Endothelial cell (in vitro differentiated cells): ENCODE measurements around the gene ABLIM1. TPM values are rescaled to one million over a fixed set of nuclear protein-coding genes. Genes with fewer than 3 reads are reported as not detected.

ENCODE experiments used
- DNase-seq: peaks from one replicate; pipeline ENCODE4 v3.0.0; 2021; ENCODE audit warnings: low spot score
- H3K27ac Mint-ChIP-seq: one replicate; pipeline ENCODE4 v1.8.0; 2021; ENCODE audit warnings: mixed read lengths, inconsistent platforms; ENCODE audit not compliant: unreplicated experiment
- H3K27me3 Mint-ChIP-seq: one replicate; pipeline ENCODE4 v1.8.0; 2021; ENCODE audit warnings: mild to moderate bottlenecking, moderate library complexity, mixed read lengths, inconsistent platforms; ENCODE audit not compliant: unreplicated experiment
- H3K36me3 Mint-ChIP-seq: one replicate; pipeline ENCODE4 v1.8.0; 2021; ENCODE audit warnings: mild to moderate bottlenecking, low read depth, mixed read lengths, inconsistent platforms; ENCODE audit not compliant: unreplicated experiment
- H3K4me1 Mint-ChIP-seq: one replicate; pipeline ENCODE4 v1.8.0; 2021; ENCODE audit warnings: mild to moderate bottlenecking, mixed read lengths, inconsistent platforms; ENCODE audit not compliant: unreplicated experiment
- H3K4me3 Mint-ChIP-seq: one replicate; pipeline ENCODE4 v1.8.0; 2021; ENCODE audit warnings: mild to moderate bottlenecking, mixed read lengths, inconsistent platforms; ENCODE audit not compliant: unreplicated experiment
- H3K9me3 Mint-ChIP-seq: one replicate; pipeline ENCODE4 v1.8.0; 2021; ENCODE audit warnings: mixed read lengths, inconsistent platforms; ENCODE audit not compliant: unreplicated experiment
- total RNA-seq: library from RNA; stranded (reverse); fragmentation: NEBNext Ultra II Directional; extraction: Animal tissue kit (Norgen Biotek cat#: 25700); gene quantifications from one replicate; pipeline ENCODE4 v1.2.1, GENCODE V29; 2021; ENCODE audit not compliant: unreplicated experiment
- TF ChIP-seq, protein P1 (sequence below): fragments of 200-600 bp; sonication (generic); IDR thresholded peaks from one replicate; pipeline ENCODE4 v1.5.0; 2021; ENCODE audit warnings: antibody characterized with exemption; ENCODE audit not compliant: unreplicated experiment

Gene ABLIM1
- total RNA-seq, 1 donor from 2014 or later, result 55.9 TPM

DNA sequence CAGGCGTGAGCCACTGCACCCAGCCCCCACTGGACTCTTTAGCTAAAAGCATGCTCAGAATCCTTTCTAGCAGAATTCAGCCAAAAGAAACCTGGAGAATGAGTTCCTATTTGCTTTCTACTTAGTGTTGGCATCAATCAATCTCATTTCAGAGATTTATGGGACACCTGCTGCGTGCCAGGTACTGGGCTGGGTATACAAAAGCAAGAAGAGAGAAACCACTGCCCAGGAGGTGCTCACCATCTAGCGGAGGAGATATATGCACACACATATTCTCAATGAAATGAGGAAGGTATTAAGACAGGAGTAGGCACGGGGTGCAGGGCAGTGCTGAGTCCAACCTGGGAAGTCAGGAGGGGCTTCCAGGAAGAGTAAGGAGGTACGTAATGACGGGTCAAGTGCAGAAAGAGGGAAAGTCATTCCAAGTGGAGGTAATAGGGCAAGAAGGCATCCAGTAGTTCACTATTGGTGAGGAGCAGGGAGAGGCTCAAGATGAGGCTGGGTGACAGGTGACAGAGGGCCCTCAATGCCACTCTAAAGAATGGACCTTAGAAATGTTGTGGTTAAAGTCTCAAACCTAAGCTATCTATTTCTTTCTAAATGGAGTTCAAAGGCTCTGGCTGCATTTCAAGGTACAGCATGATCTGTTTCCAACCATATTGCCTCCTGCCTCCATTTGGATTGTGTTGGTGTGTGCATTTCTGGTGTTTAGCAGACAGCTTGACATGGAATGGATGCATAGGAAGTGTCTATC is 22.1 kb downstream of the ABLIM1 start:
- TF ChIP-seq, protein P1, sequence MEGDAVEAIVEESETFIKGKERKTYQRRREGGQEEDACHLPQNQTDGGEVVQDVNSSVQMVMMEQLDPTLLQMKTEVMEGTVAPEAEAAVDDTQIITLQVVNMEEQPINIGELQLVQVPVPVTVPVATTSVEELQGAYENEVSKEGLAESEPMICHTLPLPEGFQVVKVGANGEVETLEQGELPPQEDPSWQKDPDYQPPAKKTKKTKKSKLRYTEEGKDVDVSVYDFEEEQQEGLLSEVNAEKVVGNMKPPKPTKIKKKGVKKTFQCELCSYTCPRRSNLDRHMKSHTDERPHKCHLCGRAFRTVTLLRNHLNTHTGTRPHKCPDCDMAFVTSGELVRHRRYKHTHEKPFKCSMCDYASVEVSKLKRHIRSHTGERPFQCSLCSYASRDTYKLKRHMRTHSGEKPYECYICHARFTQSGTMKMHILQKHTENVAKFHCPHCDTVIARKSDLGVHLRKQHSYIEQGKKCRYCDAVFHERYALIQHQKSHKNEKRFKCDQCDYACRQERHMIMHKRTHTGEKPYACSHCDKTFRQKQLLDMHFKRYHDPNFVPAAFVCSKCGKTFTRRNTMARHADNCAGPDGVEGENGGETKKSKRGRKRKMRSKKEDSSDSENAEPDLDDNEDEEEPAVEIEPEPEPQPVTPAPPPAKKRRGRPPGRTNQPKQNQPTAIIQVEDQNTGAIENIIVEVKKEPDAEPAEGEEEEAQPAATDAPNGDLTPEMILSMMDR, result no peak
- H3K27ac Mint-ChIP-seq, result no peak overlapping the region
- H3K9me3 Mint-ChIP-seq, result no peaks in the 10 kb centered on the region
- H3K27me3 Mint-ChIP-seq, result peaks cover 5% of the 10 kb centered on the region
- peaks cover 4% of the 10 kb centered on the region for H3K4me1 Mint-ChIP-seq
- H3K36me3 Mint-ChIP-seq, result no peaks in the 10 kb centered on the region
- no peak overlapping the region for H3K4me3 Mint-ChIP-seq
- DNase-seq, result no peak

DNA sequence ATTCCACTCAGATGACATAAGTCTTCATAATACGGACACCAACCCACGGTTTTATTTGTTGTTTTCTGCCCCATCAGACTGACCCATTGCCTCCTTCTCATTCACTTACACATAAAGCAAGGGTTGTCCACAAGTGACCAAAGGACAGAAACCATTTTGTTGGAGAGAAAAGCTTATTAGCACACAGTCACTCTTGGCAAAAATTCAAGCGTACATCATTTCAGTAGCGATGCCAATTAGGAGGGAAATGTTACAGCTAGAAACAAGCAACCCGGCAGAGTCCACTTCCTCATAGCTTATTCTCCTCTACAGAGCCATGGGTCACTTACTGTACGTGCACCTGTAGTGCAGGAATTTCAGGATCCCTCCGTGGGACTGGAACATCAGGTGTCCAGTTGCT is 23.0 kb downstream of the ABLIM1 start:
- H3K27me3 Mint-ChIP-seq, result peaks cover 5% of the 10 kb centered on the region
- TF ChIP-seq, protein P1, result no peak
- no peaks in the 10 kb centered on the region for H3K36me3 Mint-ChIP-seq
- no peak for DNase-seq
- no peak overlapping the region for H3K27ac Mint-ChIP-seq
- no peak overlapping the region for H3K4me3 Mint-ChIP-seq
- peaks cover 4% of the 10 kb centered on the region for H3K4me1 Mint-ChIP-seq
- no peaks in the 10 kb centered on the region for H3K9me3 Mint-ChIP-seq

DNA sequence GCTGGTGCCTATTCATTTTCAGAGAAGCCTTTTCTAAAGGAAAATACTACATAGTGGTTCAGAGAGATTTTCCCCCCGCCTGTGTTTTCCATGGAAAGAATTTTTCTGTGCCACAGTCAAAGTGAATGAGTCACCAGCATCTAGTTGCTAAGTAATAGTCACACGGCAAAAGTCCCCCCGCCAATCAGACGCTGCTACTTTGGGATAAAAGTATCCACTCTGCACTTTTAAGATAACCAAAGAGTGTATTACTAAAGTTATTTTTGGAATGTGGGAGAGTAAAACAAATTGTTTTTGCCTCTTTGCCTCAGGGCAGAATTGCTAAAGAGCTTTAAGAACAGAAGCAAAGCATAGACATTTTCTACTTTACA is 23.5 kb downstream of the ABLIM1 start:
- peaks cover 5% of the 10 kb centered on the region for H3K27me3 Mint-ChIP-seq
- no peak for DNase-seq
- H3K4me1 Mint-ChIP-seq, result peaks cover 4% of the 10 kb centered on the region
- no peak overlapping the region for H3K27ac Mint-ChIP-seq
- no peaks in the 10 kb centered on the region for H3K9me3 Mint-ChIP-seq
- TF ChIP-seq, protein P1, result no peak
- H3K4me3 Mint-ChIP-seq, result no peak overlapping the region
- no peaks in the 10 kb centered on the region for H3K36me3 Mint-ChIP-seq

DNA sequence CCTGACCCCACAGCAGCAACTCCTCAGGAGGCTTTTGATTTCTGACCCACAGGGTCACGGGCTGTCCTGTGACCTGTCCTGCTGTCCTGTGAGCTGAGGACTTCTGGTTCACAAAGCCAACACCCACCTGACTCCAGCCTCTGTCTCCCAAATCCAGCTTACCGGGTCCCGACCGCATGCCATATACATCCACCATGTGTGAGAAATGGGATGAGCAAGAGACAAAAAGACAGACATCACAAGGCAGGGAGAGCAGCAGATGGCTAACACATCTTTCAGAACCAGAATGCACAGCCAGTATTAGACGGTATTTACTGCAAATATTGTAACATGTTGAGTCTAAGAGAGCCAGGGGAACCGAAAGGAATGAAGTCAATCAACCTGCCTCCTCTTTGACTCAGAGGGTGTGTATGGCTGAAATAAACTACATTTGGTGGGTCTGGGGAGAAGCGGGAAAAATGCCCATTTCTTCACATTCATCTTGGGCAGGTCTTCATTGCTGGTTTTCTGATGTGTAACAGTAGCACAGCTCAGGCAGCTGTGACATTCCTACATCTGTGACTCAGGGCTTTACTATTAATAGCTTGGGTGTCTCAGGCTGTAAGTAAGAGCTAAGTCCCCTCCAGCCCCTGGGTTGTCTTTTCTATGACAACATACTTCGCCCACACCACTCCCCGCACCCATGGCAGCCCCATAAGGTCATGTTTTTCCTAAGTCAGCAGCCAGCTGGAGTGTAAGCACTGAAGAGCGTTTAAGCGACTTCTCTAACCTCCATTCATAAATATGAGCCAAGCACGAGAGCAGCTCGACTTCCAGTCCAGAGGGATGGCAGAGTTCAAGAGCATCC is 25.0 kb downstream of the ABLIM1 start:
- Mint-ChIP-seq H3K27me3 (peaks cover 5% of the 10 kb centered on the region), H3K27ac (no peak overlapping the region), H3K9me3 (no peaks in the 10 kb centered on the region), H3K4me1 (peaks cover 4% of the 10 kb centered on the region), H3K4me3 (no peak overlapping the region), H3K36me3 (no peaks in the 10 kb centered on the region)
- no peak for DNase-seq
- TF ChIP-seq, protein P1, result no peak
